ENCODE measurements around the gene TBL3. TPM values are rescaled to one million over a fixed set of nuclear protein-coding genes. Genes with fewer than 3 reads are reported as not detected.

TBL3 gene
- total RNA-seq, 2 experiments from 2014 or later = 66.3 to 72.6 TPM

DNA sequence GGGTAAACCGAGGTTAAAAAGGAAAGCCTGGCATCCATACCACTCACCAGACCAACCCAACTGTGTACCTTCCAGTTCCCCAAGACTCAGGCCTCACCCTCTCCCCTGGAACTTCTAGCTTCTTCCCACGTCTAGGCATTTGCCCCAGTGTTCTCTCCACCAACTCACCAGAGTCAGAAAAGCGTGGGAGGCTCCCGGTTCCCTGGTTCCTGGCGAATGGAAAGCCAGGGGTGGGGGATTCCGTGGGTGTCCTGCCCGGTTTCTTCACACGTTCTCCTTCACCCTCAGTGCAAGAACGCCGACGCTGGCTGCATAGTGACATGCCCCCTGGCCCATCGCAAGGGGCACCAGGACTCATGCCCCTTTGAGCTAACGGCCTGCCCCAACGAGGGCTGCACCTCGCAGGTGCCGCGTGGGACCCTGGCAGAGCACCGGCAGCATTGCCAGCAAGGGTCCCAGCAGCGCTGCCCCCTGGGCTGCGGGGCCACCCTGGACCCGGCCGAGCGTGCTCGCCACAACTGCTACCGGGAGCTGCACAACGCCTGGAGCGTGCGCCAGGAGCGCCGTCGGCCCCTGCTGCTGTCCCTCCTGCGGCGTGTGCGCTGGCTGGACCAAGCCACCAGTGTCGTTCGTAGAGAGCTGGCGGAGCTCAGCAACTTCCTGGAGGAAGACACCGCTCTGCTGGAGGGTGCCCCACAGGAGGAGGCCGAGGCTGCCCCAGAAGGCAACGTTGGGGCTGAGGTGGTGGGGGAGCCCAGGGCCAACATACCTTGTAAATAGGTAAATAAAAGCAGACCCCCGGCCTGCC lies 3.5 kb upstream of the TBL3 start:
- no peak overlapping the region for H3K4me3 Mint-ChIP-seq
- peaks cover 8% of the 10 kb centered on the region for H3K27me3 Mint-ChIP-seq
- peaks cover 35% of the 10 kb centered on the region for H3K36me3 Mint-ChIP-seq
- peaks cover 25% of the 10 kb centered on the region for H3K4me1 Mint-ChIP-seq
- no peak for DNase-seq
- no peaks in the 10 kb centered on the region for H3K9me3 Mint-ChIP-seq
- H3K27ac Mint-ChIP-seq = no peak overlapping the region

DNA sequence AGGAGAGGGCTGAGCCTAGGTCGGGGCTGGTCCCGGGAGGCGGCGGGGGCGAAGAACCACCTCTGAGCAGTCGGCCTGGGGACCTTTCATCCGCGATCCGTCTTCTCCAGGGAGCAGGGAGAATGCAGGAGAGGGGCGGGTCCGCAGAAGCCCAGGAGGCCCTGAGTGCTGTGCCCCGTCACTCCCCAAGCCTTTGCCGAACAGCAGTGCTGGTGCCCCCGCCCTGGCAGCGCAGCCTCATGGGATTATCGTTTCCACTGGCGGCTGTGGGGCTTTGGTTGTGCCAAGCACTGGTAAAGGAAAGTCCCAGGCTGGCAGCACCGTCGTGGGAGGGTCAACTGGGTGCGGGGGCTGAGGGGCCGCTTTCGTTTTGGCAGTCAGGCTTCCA lies 631 bp downstream of the TBL3 start:
- Mint-ChIP-seq H3K27ac (peak overlapping the region; percentile 92), H3K4me3 (peak overlapping the region; percentile 88), H3K27me3 (no peaks in the 10 kb centered on the region), H3K4me1 (peaks cover 16% of the 10 kb centered on the region), H3K36me3 (peaks cover 30% of the 10 kb centered on the region), H3K9me3 (no peaks in the 10 kb centered on the region)
- DNase-seq = no peak

DNA sequence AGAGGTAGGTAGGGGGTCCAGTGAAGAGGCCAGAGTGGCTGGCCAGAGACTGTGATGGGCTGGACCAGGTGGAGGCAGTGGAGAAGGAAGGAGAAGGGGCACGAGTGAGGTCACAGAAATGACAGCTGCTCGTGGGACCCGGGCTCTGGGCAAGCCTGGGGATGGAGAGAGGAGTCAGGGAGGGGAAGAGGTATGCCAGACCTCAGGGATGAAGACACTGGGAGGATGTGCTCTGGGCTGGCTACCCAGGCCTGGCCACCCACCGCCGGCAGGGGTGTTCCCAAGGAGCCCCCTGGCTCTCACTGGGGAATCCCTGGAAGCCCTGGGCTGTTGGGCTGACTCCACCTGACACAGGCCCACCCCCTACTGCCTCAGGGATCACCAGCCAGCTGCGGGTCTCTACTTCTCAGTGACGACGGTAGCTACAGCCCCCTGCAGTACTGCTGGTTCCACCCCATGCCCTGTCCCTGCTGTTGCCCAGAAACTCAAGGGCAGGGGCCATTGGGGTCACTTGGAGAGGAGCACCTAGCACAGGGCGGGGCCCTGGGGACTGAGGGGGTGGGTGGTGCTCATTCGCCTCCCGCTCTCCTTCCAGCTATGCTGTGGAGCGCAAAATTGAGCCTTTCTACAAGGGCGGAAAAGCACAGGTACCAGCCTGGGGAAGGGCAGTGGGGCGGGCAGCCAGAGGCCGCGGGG lies 1.8 kb downstream of the TBL3 start:
- Mint-ChIP-seq H3K36me3 (peaks cover 36% of the 10 kb centered on the region), H3K27me3 (no peaks in the 10 kb centered on the region), H3K4me1 (peaks cover 16% of the 10 kb centered on the region), H3K9me3 (no peaks in the 10 kb centered on the region), H3K4me3 (peak overlapping the region; percentile 88), H3K27ac (no peak overlapping the region)
- DNase-seq = no peak

DNA sequence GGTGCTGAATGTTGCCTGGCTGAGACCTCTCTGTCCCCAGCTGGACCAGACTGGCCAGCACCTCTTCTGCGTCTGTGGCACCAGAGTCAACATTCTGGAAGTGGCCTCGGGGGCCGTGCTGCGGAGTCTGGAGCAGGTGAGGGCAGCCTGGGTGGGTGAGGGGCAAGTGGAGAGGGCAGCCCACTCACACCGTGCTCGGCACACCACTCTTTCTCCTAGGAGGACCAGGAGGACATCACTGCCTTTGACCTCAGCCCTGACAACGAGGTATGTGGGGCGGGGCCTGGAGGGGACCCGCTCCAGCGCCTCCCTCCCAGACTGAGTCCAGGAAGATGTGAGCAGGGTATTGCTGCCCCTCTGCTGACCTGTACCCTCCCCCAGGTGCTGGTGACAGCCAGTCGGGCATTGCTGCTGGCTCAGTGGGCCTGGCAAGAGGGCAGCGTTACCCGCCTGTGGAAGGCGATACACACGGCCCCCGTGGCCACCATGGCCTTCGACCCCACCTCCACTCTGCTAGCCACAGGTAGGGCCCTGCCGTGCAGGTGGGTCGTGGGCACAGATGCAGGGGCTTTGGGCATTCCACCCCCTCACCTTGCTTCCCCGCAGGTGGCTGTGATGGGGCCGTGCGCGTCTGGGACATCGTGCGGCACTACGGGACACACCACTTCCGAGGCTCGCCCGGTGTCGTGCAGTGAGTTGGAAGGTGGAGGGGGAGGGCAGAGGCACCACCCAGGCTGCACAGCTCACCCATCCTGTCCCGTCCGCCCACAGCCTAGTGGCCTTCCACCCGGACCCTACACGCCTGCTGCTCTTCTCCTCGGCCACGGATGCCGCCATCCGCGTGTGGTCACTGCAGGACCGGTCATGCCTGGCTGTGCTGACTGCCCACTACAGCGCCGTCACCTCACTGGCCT lies 2.6 kb downstream of the TBL3 start:
- no peak overlapping the region for H3K4me3 Mint-ChIP-seq
- peaks cover 16% of the 10 kb centered on the region for H3K4me1 Mint-ChIP-seq
- DNase-seq = no peak

DNA sequence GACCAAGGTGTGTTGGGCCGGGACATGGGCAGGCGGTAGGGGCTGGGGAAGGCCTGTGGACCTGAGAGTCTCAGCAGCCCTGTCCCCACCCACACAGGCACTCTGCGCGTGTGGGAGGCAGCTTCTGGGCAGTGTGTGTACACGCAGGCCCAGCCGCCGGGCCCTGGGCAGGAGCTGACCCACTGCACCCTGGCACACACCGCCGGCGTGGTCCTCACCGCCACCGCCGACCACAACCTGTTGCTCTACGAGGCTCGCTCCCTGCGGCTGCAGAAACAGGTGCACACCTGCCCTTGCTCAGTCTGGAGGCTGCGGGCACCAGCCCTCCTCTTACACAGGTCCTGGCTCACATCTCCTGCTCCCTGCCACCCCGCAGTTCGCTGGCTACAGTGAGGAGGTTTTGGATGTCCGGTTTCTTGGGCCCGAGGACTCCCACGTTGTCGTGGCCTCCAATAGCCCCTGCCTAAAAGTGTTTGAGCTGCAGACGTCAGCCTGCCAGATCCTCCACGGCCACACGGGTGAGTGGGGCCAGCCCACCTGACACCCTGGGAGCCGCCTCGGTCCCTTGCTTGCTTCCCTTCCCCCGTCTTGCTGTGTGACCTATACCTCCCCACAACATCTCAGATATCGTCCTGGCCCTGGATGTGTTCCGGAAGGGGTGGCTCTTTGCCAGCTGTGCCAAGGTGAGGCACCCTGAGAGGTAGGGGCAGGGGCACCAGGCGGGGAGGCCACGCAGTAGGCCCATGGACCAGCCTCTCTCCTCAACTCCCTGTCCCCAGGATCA lies 3.8 kb downstream of the TBL3 start:
- DNase-seq = no peak
- H3K4me3 Mint-ChIP-seq = no peak overlapping the region
- H3K4me1 Mint-ChIP-seq = peaks cover 16% of the 10 kb centered on the region
- H3K27ac Mint-ChIP-seq = no peak overlapping the region
- H3K36me3 Mint-ChIP-seq = peaks cover 37% of the 10 kb centered on the region
- H3K9me3 Mint-ChIP-seq = no peaks in the 10 kb centered on the region
- H3K27me3 Mint-ChIP-seq = peaks cover 4% of the 10 kb centered on the region

More for the DNA sequence above, 2.6 kb downstream of the TBL3 start:
- Mint-ChIP-seq H3K27me3 (no peaks in the 10 kb centered on the region), H3K9me3 (no peaks in the 10 kb centered on the region), H3K36me3 (peaks cover 37% of the 10 kb centered on the region), H3K27ac (no peak overlapping the region)

DNA sequence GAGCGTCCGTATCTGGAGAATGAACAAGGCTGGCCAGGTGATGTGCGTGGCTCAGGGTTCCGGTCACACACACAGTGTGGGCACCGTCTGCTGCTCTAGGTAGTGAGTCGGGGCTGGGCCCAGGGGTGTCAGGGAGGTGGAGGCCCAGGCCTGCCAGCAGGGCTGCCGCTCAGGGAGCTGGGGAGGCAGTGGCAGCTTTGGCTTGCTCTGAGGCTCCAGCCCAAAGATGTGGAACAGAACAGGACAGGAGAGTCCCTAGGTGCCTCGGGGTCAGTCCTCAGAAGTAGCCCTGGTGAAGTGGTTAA lies 4.3 kb downstream of the TBL3 start:
- peaks cover 37% of the 10 kb centered on the region for H3K36me3 Mint-ChIP-seq
- H3K4me1 Mint-ChIP-seq = peaks cover 15% of the 10 kb centered on the region
- DNase-seq = no peak
- H3K27ac Mint-ChIP-seq = no peak overlapping the region
- H3K27me3 Mint-ChIP-seq = peaks cover 9% of the 10 kb centered on the region
- H3K9me3 Mint-ChIP-seq = no peaks in the 10 kb centered on the region
- no peak overlapping the region for H3K4me3 Mint-ChIP-seq

DNA sequence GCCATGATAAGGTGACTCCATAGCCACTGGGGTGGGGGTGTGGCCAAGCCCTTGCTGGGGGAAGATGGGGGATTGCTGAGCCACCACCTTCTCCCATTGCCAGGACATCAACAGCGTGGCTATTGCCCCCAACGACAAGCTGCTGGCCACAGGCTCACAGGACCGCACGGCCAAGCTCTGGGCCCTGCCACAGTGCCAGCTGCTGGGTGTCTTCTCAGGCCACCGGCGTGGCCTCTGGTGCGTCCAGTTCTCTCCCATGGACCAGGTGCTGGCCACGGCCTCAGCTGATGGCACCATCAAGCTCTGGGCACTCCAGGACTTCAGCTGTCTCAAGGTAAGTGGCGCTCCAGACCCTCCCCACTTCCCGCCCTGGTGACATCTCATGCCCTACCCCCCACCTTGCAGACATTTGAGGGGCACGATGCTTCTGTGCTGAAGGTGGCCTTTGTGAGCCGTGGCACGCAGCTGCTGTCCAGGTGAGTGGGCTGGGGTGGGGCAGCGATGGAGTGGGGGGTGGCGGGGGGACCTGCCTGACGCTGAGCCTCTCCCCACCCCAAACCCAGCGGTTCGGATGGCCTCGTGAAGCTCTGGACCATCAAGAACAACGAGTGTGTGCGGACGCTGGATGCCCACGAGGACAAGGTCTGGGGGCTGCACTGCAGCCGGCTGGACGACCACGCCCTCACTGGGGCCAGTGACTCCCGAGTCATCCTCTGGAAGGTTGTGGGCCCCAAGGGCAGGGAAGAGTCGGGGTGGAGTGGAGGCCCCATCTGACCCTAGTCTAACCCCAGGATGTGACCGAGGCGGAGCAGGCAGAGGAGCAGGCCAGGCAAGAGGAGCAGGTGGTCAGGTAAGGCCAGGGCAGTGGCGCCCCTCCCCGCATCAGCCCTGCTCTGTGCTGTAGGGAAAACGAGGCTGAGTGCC lies 5.4 kb downstream of the TBL3 start:
- H3K9me3 Mint-ChIP-seq = no peaks in the 10 kb centered on the region

DNA sequence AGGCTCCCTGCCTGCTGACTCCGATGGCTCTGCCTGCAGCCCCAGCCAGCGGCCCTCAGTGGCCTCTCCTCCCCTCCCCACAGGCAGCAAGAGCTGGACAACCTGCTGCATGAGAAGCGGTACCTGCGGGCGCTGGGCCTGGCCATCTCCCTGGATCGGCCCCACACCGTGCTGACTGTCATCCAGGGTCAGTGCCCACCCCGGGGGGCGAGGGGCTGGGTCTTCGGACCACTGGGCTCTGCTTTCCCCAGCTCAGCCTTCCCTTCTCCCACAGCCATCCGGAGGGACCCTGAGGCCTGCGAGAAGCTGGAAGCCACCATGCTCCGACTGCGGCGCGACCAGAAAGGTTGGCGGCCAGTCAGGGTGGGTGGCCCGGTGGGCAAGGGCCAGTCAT lies 6.0 kb downstream of the TBL3 start:
- Mint-ChIP-seq H3K4me1 (peaks cover 13% of the 10 kb centered on the region), H3K36me3 (peaks cover 29% of the 10 kb centered on the region), H3K27ac (no peak overlapping the region), H3K4me3 (no peak overlapping the region), H3K27me3 (peaks cover 26% of the 10 kb centered on the region), H3K9me3 (no peaks in the 10 kb centered on the region)
- no peak for DNase-seq

More for the DNA sequence above, 5.4 kb downstream of the TBL3 start:
- Mint-ChIP-seq H3K27me3 (peaks cover 20% of the 10 kb centered on the region), H3K4me3 (no peak overlapping the region), H3K27ac (no peak overlapping the region), H3K36me3 (peaks cover 34% of the 10 kb centered on the region), H3K4me1 (peaks cover 16% of the 10 kb centered on the region)
- no peak for DNase-seq

DNA sequence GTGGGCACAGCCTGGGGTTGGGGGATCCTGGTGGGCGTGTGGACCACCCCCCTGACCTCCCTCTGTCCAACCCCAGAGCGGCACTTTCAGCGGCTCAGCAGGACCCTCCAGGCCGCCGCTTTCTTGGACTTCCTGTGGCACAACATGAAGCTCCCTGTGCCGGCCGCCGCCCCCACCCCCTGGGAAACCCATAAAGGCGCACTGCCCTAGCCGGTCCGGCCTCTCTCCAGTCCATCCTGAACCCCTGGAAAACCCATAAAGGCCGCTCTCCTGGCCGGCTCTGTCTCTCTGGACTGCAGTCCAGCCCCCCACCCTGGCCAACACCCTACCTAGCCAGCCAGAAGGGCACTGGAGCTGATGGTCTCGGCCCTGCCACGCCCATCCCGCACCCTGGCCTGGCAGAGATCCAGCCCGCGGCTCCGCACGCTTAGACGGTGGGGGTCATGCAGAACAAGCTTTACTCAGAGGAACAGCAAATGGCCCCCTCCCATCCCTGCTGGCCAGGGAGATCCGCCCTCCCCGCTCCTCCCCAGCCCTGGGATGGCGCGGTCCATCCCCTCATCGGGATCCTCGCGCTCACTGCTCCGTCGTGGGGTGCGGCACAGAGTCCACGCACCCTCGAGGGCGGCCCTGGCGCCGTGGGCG lies 6.7 kb downstream of the TBL3 start:
- no peak overlapping the region for H3K27ac Mint-ChIP-seq
- DNase-seq = no peak
- H3K4me1 Mint-ChIP-seq = peaks cover 11% of the 10 kb centered on the region
- no peaks in the 10 kb centered on the region for H3K9me3 Mint-ChIP-seq
- H3K4me3 Mint-ChIP-seq = no peak overlapping the region
- H3K27me3 Mint-ChIP-seq = peaks cover 31% of the 10 kb centered on the region
- peaks cover 23% of the 10 kb centered on the region for H3K36me3 Mint-ChIP-seq

DNA sequence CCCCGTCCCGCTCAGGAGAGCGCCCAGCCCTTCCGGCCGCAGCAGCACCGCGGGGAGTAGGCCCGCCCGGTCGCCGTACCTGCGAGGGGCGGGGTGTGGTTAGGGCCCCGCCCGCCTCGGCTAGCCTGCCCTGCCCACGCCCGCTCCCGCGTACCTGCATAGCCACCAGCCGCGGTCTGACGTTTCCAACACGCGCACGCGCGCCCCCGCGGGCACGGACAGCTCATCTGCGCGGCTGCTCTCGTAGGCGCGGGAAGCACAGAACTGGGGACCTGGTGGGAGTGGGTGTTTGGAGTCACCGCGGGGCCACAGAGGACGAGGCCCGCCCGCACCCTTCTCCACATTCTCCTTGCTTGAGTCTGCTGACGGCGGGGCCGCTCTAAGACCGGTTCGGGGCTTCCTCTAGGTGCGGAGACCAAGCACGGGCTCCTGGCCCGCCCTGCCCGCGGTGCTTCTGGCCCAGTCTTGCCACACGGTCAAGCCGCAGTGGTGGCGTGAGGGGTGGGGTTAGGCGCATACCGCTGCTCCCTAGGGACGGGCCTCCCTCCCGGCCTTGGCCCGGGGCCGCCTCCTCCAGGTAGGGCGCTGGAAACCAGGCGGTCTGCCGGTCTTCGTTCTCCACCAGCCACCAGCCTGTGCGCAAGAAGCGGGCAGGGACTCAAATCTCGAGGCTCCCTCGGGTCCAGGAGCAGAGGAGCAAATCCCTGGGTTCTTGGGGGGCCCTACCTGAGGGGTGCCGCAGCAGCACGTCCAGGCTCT lies 7.6 kb downstream of the TBL3 start:
- no peaks in the 10 kb centered on the region for H3K9me3 Mint-ChIP-seq
- no peak overlapping the region for H3K4me3 Mint-ChIP-seq
- DNase-seq = peak; percentile 49
- peaks cover 31% of the 10 kb centered on the region for H3K27me3 Mint-ChIP-seq
- H3K27ac Mint-ChIP-seq = no peak overlapping the region
- H3K4me1 Mint-ChIP-seq = peaks cover 11% of the 10 kb centered on the region
- H3K36me3 Mint-ChIP-seq = peaks cover 23% of the 10 kb centered on the region

DNA sequence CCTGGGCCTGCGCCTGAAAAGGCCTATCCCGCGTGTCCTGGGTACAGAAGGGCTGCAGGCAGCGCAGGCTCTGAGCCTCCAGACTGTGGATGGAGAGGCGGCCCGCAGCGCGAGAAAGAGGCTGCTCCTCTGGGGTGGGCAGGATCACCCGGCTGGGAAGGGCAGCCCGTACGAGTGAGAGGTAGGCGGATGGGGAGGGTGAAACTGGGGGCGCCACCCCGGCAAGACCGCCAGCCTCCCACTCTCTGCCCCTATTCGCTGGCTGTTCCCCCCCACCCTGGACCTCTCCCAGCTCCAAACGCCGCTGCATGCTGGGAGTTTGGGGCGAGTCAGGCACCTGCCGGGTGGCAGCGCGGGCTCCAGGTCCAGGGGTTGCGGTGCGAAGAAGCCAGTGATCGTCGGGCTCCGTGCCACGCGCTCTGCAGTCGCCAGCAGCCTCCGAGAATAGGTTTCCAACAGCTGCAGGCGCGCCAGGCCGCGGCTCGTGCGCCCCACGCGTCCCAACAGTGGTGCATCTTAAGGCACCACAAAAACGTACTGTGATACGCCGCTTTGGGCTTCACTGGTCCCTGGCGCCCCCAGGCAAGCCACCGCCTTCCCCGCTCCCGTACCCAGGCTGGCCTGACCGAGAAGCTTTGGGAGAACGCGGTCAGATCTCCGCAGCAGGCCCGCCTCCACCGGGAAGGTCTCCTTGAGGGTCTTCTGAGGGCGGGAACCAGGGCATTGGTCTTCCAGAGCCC lies 8.3 kb downstream of the TBL3 start:
- H3K27me3 Mint-ChIP-seq = peaks cover 31% of the 10 kb centered on the region
- no peak overlapping the region for H3K27ac Mint-ChIP-seq
- peaks cover 13% of the 10 kb centered on the region for H3K4me1 Mint-ChIP-seq
- no peaks in the 10 kb centered on the region for H3K9me3 Mint-ChIP-seq
- peaks cover 17% of the 10 kb centered on the region for H3K36me3 Mint-ChIP-seq
- H3K4me3 Mint-ChIP-seq = no peak overlapping the region
- no peak for DNase-seq

DNA sequence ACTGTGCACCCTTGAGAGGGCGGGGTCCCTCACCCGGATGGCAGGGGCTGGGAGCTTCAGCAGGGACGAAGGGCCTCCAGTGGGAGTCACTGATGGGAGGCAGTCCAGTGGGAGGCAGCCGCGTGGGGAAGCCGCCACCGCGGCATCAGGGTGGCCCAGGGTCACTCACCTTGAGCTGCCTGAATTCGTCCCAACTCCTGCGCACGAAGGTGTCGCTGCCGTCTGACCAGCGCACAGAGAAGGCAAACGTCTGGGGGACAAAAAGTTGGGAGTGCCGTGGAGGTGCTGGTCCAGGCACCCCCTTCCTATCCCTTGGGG lies 8.9 kb downstream of the TBL3 start:
- Mint-ChIP-seq H3K4me1 (peaks cover 17% of the 10 kb centered on the region), H3K27ac (no peak overlapping the region), H3K9me3 (no peaks in the 10 kb centered on the region), H3K36me3 (peaks cover 16% of the 10 kb centered on the region), H3K27me3 (peaks cover 31% of the 10 kb centered on the region), H3K4me3 (no peak overlapping the region)
- DNase-seq = no peak
